HFFc6 (cell line): ENCODE measurements around the gene FOXC1. TPM values are rescaled to one million over a fixed set of nuclear protein-coding genes. Genes with fewer than 3 reads are reported as not detected.

ENCODE experiments used
- DNase-seq: peaks from one replicate; pipeline ENCODE4 v3.0.0-alpha.2; 2018
- H3K27ac Mint-ChIP-seq: 2 replicates; pipeline ENCODE4 v1.8.0; 2020; ENCODE audit warnings: mild to moderate bottlenecking, mixed read lengths
- H3K27me3 Mint-ChIP-seq: 2 replicates; pipeline ENCODE4 v1.8.0; 2021; ENCODE audit warnings: mild to moderate bottlenecking, moderate library complexity, mixed read lengths; ENCODE audit not compliant: insufficient read depth
- H3K36me3 Mint-ChIP-seq: 2 replicates; pipeline ENCODE4 v1.8.0; 2021; ENCODE audit warnings: low read depth, mixed read lengths
- H3K4me1 Mint-ChIP-seq: 2 replicates; pipeline ENCODE4 v1.8.0; 2020; ENCODE audit warnings: low read depth, mixed read lengths
- H3K4me3 Mint-ChIP-seq: 2 replicates; pipeline ENCODE4 v1.8.0; 2020; ENCODE audit warnings: mild to moderate bottlenecking, moderate library complexity, mixed read lengths
- H3K9me3 Mint-ChIP-seq: 2 replicates; pipeline ENCODE4 v1.8.0; 2020; ENCODE audit warnings: mild to moderate bottlenecking, mixed read lengths
- CTCF ChIP-seq: fragments of 200-600 bp; sonication (generic); IDR thresholded peaks from 2 replicates; pipeline ENCODE4 v1.5.0; 2021; ENCODE audit warnings: antibody characterized with exemption, mild to moderate bottlenecking
- total RNA-seq, 6 experiments: library from RNA; stranded (reverse); fragmentation: NEBNext Ultra II Directional; extraction: Animal tissue kit (Norgen Biotek cat#: 25700); gene quantifications; 2 replicates in 1 of 6; 3 replicates in 5 of 6; pipeline ENCODE4 v1.2.3, GENCODE V29; 2021

FOXC1 gene
- total RNA-seq, 6 experiments from 2014 or later, result 15.8 to 18.0 (median 16.9) TPM

- Mint-ChIP-seq H3K4me3 (no peak overlapping the region), H3K27ac (no peak overlapping the region), H3K9me3 (no peaks in the 10 kb centered on the region), H3K4me1 (peaks cover 8% of the 10 kb centered on the region), H3K27me3 (no peaks in the 10 kb centered on the region; the same call in 1 of the 2 replicates), H3K36me3 (no peaks in the 10 kb centered on the region)
- no peak for TF ChIP-seq CTCF
- no peak for DNase-seq
Measured at GRCh38 chr6:1634081-1634480, 24.4 kb downstream of the FOXC1 start.

- peaks cover 5% of the 10 kb centered on the region for H3K4me1 Mint-ChIP-seq
- no peak overlapping the region for H3K27ac Mint-ChIP-seq
- H3K4me3 Mint-ChIP-seq, result no peak overlapping the region
- H3K36me3 Mint-ChIP-seq, result no peaks in the 10 kb centered on the region
- no peak for TF ChIP-seq CTCF
- H3K9me3 Mint-ChIP-seq, result no peaks in the 10 kb centered on the region
- DNase-seq, result no peak
- H3K27me3 Mint-ChIP-seq, result no peaks in the 10 kb centered on the region; the same call in 1 of the 2 replicates
Measured at GRCh38 chr6:1635305-1636010, 25.7 kb downstream of the FOXC1 start.

- no peak overlapping the region for H3K4me3 Mint-ChIP-seq
- no peak for DNase-seq
- TF ChIP-seq CTCF, result no peak
Measured at GRCh38 chr6:1636272-1636825, 26.6 kb downstream of the FOXC1 start.

GRCh38 chr6:1636971-1637871 lies 27.5 kb downstream of the FOXC1 start:
- no peaks in the 10 kb centered on the region for H3K9me3 Mint-ChIP-seq
- no peak overlapping the region for H3K27ac Mint-ChIP-seq
- no peaks in the 10 kb centered on the region for H3K36me3 Mint-ChIP-seq
- no peak for DNase-seq
- peaks cover 5% of the 10 kb centered on the region; the same call in 1 of the 2 replicates for H3K4me1 Mint-ChIP-seq
- no peak overlapping the region for H3K4me3 Mint-ChIP-seq
- H3K27me3 Mint-ChIP-seq, result no peaks in the 10 kb centered on the region; the same call in 1 of the 2 replicates
- TF ChIP-seq CTCF, result no peak

More at GRCh38 chr6:1636272-1636825, 26.6 kb downstream of the FOXC1 start:
- Mint-ChIP-seq H3K4me1 (no peaks in the 10 kb centered on the region; the same call in 1 of the 2 replicates), H3K27me3 (no peaks in the 10 kb centered on the region; the same call in 1 of the 2 replicates), H3K9me3 (no peaks in the 10 kb centered on the region), H3K36me3 (no peaks in the 10 kb centered on the region), H3K27ac (no peak overlapping the region)

- no peaks in the 10 kb centered on the region for H3K9me3 Mint-ChIP-seq
- DNase-seq, result no peak
- H3K36me3 Mint-ChIP-seq, result no peaks in the 10 kb centered on the region
- no peak overlapping the region for H3K4me3 Mint-ChIP-seq
- TF ChIP-seq CTCF, result no peak
- H3K4me1 Mint-ChIP-seq, result peaks cover 5% of the 10 kb centered on the region; the same call in 1 of the 2 replicates
- H3K27me3 Mint-ChIP-seq, result peaks cover 1% of the 10 kb centered on the region; the same call in 1 of the 2 replicates
- no peak overlapping the region for H3K27ac Mint-ChIP-seq
Measured at GRCh38 chr6:1639430-1639829, 29.7 kb downstream of the FOXC1 start.
